HG02884 (cell line): ENCODE results near the gene SAP30BP.

ENCODE experiments used
- ATAC-seq: cut with Tn5 transposase; IDR thresholded peaks from one replicate; pipeline ENCODE4 v1.9.1; 2021; ENCODE audit warnings: mild to moderate bottlenecking, moderate library complexity; ENCODE audit not compliant: unreplicated experiment

SAP30BP gene

DNA sequence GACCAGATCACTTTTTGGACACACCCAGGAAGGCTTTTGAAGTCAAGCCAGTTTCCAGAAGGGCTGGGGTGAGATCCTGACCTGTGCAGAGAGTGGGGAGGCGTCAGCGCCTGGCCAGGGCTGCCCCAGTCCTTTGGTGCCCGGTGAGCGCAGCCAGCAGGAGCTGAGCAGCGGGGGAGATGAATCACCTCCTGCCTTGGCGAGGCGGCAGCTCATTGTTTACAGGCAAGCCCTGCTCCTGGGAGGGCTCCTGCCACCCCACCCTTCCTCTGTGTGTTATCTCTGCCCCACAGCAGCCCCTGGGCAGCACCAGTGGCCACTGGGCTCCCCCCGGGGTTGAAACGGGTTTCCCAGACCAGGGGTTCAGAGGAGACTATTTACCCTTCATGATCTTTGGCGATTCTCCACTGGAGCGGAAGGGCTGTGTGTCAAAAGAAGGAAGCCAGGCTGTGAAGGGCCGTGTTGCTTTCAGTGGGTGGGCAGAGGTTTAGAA is 40.0 kb downstream of the SAP30BP start:
- no peak for ATAC-seq

DNA sequence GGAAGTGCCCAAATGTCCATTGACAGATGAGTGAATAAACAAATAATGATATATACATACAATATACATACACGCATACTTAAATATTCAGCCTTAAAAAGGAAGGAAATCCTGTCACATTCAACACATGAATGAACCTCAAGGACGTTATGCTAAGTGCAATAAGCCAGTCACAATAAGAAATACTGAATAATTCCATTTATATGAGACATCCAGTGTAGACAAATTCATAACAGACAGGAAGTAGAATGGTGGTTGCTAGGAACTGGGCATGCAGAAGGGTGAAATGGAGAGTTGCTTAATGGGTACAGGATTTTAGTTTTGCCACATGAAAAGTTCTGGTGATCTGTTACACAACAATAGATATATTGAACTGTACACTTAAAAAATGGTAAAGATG is 45.3 kb downstream of the SAP30BP start:
- ATAC-seq: no peak

DNA sequence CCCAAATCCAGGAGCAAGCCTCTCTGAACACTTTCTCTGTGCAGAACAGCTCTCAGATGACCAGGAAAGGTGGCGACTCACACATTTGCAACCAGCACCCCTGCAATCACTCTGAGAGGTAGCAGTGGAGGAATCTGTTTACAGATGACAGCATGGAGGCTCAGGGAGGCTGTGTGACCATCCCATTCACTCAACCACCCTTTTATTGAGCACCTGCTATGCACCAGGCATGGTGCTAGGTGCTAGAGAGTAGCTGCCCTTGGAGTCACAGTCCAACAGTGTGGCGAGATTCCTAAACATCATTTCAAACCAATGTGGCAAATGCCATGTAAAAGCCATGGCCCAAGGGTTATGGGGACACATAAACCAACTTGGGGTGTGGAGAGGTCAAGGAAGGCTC is 52.6 kb downstream of the SAP30BP start:
- ATAC-seq: no peak

DNA sequence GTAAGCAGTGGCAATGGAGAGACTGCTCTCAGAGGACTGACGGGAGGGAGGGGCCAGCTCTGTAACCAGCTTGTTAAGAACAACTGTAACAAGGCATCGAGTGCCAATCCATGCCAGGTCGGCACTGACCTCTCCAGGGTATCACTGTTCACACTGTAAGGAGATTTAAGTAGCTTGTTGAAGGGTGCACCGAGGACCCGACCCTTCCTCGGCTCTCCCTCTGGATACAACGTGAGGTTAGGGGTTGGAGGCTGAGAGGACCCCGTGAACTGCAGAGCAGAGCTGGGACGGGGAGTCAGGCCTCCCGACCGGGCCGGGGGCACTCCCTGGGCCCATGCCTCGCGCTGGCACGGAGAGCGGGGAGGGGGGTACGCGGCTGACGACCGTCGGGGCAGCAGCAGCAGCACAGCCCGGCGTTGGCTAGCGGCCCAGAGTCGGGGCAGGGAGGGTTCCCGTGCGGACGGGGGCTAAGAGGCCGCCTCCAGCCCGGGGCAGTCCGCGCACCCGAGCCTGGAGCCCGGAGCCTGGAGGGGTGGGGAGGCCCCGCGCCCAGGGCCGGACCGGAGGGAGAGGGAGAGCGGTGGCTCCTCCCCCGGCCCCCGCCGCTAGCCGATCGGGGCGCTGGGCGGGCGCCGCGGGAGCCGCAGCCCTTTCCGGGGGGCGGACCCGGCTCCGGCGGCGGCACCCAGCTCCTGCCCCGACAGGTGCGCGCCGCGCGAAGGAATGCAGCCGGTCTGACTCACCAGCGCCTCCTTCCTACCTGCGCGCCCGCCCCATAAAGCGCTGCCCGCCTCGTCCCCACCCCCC is 53.7 kb downstream of the SAP30BP start, which contains the start of gene ITGB4:
Gene ITGB4 (plus strand): TSS at position 804 of the 807 bp plus-strand sequence. CDS start 3,245 bp downstream, outside the sequence.
- ATAC-seq: no peak

DNA sequence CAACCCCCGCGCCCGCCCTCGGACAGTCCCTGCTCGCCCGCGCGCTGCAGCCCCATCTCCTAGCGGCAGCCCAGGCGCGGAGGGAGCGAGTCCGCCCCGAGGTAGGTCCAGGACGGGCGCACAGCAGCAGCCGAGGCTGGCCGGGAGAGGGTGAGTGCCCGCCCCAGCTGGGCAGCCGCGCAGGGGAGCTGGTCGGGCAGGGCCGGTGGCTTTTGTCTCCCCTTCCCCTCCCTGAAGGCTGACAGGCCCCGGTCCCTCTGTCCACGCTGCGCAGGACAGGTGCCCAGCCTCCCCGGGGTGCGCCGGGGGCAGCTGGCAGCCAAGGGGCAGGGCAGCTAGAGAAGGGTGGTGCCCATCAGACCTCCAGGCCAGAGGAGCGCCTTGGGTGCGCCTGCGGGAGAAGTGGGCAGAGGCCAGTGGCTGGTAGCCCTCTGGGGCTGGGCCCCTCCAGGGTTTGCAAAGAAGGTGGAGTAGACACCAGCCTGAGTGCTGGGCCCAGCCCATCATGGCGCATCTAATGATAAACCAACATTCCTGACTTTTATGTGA is 54.4 kb downstream of the SAP30BP start:
- ATAC-seq: no peak

DNA sequence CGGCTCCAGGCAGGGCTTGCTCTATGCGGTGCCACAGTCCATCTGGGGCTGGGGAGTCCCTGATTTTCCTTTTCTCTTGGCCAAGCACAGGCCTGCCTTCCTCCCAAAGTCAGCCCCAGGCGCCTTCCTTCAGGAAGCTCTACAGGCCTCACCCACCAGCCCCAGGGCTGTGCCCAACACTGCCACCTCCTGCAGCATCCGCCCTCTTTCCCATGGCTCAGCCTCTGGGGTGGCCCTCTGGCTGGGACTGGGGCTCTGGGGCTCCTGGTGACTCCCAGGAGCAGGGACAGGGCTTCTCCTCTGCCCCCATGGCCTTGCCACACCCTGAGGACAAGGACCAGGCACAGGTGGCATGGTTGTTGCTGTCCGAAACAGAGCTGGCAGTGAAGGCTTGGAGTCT is 54.9 kb downstream of the SAP30BP start:
- no peak for ATAC-seq

DNA sequence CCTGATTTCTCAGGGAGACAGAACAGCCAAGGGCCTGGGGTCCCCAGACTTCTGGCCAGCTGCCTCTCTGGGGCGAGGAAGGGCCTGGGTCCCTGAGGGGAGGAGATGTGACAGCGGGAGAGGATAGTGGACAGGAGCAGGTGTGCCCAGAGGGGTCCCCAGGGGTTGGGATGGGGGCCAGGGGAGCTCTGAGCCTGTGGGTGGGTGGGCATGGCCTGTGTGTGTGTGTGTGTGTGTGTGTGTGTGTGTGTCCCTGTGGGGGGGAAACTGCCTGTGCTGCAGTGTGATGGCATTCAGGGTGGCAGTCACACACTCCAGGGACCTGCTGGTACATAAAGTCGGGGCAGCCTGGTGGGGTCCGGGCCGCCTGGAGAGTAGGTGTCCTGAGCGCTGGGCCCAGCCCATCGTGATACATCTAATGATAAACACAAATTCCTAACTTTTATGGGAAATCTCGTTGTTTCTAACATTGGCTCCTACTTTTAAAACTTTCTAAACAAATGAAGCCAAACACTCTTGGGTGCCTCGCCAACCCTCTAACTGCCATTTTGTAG is 55.5 kb downstream of the SAP30BP start:
- ATAC-seq: no peak

DNA sequence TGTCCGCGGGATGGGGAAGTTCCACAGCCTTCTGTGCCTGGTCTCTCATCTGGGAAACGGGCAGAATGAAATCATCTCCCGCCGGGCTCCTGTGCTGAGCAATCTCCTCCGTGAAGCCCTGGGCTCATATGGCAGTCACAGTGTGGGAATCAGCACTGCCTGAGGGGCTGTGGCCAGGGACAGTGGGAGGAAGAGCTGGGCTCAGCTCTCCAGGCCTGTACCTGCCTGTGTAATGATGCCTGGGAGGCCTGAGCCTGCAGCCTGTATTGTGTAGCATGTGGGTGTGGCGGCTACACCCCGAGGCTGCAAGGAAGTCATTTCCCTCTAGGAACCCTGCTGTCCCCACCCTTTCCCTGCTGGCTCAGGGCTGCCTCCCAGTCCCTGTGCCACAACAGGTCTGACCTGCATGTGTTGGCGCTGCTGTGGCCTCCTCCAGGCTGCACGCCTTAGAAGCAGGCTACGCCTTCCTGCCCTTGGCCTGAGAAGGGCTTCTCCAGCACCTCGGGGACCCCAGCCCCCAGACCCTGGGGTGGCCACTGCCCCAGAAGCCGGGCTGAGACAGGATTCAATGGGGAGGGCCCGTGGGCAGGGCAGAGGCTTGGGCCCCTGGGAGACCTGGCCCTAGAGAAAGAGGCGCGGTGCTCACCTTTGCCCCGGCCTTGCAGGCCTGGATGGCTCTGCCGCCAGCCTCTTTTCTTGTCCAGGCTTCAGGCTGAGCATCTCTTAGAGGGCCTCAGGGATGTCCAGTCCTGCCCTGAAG is 56.2 kb downstream of the SAP30BP start:
- ATAC-seq: no peak

DNA sequence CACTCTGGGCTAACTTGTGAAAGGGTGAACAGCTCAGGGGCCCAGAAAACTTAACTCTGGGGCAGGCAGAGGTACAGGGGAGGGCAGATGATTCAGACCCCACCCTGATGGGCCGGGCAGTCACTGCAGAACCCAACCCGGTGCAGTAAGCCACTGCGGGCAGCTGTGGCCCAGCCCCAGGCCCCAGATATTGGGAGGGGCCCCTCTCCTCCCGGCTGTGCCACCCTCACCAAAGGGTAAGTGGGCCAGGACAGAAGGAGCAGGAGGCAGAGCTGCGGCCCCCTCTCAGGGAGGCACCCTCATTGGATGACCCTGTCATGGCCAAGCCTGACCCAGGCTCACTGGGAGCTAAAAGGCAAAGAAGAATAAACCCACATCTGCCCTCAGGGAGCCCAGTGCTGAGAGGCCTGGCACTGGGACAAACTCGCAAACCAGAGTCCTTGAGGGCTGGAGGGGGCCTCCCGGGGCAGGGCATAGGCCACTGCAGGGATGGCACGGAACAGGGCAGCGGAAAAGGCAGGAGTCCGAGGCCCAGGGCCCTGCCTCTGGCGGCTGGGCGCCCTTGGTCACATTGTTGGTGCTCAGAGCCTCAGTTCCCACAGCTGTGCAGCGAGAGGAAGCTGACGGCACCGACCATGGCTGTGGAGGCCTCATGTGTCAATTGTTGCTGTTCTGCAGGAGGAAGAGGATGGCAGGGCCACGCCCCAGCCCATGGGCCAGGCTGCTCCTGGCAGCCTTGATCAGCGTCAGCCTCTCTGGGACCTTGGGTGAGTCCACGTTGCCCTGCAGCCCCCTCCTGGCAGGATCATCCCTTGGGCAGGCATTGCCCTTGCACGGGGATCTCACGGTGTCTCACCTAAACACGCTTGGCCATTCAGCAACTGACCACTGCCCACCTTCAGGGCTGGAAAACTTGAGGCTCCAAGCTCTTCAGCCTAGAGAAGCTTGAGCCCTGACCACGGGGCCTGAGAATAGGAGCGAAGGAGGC is 57.2 kb downstream of the SAP30BP start:
- no peak for ATAC-seq

DNA sequence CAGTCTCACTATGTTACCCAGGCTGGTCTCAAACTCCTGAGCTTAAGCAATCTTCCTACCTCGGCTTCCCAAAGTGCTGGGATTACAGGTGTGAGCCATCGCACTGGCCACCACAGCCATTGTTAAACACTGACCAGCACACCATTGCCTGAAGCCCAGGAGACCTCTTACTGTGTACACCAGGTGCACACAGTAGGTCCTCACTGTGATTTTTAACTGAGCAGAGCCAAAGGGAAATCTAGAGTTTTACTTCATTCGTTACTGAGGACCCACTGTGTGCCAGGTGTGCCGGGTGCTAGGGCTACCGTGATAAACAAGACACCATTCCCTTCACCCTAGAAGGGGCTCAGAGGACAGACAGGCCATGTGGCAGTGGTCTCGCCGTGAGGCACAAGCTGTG is 58.4 kb downstream of the SAP30BP start:
- no peak for ATAC-seq

DNA sequence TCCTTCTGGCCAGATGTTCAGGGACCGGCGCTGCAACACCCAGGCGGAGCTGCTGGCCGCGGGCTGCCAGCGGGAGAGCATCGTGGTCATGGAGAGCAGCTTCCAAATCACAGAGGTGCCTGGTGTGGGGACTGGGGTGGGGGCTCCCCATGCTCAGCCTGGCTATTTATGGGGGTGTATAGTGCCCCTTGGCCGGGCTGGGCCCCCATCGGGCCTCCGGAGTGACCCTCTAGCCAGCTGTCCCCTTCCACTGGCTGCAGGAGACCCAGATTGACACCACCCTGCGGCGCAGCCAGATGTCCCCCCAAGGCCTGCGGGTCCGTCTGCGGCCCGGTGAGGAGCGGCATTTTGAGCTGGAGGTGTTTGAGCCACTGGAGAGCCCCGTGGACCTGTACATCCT is 60.3 kb downstream of the SAP30BP start:
- ATAC-seq: no peak

DNA sequence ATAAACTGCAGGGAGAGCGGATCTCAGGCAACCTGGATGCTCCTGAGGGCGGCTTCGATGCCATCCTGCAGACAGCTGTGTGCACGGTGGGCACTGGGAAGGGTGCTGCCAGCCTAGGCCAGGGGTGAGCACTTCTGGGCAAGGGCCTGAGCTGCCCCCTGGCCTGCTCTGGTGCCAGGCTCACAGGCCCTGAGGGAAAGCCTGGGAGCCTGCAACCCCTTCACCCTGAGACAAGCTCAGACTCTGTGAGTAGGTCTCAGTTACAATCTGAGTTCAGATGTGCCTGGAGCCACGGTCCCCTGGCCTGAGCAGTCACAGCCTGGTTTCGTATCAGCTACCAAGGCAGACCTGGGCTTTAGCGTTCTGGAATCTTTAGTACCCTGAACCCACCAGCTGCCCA is 62.2 kb downstream of the SAP30BP start:
- ATAC-seq: no peak

DNA sequence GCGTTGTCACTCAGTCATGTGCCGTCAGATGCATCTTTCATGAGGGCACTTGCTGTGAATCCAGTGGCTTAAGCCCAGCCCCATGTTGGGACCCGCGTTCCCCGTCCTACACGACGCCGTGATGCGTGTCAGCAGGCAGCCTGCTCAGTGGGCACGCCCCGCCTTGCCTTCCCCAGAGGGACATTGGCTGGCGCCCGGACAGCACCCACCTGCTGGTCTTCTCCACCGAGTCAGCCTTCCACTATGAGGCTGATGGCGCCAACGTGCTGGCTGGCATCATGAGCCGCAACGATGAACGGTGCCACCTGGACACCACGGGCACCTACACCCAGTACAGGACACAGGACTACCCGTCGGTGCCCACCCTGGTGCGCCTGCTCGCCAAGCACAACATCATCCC is 62.9 kb downstream of the SAP30BP start:
- ATAC-seq: no peak

DNA sequence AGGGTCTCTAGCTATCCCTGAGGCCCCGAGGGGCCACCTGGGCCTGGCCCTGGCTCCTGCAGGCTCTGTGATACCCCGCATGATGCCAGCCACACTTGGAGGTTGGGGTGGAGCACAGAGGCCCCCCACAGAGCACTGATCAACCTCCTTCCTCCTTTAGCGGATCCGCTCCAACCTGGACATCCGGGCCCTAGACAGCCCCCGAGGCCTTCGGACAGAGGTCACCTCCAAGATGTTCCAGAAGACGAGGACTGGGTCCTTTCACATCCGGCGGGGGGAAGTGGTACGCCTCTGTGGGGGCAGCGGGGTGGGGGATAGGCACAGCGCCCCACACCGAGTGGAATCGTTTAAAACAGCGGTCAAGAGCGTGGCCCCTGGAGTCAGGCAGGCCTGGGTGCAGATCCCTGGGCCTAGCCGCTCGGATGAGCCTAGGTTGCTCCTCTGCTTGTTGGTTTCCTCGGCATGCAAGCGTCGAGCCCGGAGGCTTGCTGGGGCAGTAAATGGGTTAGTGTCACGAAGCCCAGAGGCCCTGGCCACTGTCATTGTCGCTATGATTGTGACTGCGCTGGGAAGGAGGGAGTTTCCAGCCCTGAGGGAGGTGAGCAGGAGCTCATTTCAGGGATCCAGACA is 64.1 kb downstream of the SAP30BP start:
- ATAC-seq: no peak

DNA sequence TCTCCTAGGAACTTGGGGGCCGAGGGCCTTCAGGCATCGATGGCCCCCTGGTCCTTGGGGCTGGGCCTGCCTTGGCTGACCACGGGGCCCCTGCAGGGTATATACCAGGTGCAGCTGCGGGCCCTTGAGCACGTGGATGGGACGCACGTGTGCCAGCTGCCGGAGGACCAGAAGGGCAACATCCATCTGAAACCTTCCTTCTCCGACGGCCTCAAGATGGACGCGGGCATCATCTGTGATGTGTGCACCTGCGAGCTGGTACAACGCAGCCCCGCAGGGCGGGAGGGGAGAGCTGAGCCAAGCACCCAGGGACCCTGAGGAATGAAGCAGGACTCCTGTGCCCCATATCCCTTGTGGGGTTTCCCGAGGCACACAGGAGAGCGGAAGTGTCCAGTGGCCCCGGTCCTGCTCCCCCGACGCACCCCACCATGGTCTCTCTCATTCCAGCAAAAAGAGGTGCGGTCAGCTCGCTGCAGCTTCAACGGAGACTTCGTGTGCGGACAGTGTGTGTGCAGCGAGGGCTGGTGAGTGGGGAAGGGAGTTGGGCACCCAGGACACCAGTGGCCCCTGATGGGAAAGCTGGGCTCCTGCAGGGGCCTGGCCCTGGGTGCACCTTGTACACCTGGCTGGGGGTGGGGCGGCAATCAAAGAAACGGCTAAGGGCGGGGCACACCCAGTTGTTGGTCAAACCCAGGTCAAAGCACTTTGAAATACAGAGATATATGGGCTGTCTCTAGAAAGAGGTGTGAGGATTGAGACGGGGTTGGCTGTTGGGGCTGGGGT is 64.8 kb downstream of the SAP30BP start:
- ATAC-seq: no peak

DNA sequence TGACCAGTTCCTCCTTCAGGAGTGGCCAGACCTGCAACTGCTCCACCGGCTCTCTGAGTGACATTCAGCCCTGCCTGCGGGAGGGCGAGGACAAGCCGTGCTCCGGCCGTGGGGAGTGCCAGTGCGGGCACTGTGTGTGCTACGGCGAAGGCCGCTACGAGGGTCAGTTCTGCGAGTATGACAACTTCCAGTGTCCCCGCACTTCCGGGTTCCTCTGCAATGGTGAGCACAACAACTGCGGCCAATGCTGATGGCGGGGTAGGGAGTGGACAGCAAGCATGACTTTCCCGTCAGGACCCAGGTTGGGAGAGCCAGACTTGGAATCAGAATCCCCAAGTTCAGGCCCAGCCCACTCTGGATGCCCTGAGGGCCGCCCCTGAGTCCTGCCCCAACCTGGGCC is 66.3 kb downstream of the SAP30BP start:
- no peak for ATAC-seq

DNA sequence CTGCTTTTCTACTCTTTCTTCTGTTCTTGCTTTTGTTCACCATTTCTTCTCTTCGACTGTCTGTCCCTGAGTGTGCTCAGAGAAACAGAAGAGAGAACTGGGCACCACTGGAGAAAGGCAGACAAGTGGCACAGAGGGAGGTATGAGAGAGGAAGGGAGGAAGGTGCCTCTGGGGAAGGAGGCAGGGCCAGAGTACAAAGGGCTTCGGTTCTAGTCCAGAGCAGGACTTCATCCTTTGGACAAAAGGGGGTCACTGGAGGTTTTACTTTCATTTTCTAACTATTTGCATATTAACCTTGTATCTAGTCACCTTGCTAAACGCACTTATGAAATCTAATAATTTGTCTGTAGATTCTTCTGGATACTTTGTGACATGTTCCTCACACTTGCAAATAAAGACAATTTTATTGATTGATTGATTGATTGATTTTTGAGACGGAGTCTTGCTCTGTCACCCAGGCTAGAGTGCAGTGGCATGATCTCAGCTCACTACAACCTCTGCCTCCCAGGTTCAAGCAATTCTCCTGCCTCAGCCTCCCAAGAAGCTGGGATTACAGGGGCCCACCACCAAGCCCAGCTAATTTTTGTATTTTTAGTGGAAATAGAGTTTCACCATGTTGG is 67.6 kb downstream of the SAP30BP start:
- ATAC-seq: no peak

DNA sequence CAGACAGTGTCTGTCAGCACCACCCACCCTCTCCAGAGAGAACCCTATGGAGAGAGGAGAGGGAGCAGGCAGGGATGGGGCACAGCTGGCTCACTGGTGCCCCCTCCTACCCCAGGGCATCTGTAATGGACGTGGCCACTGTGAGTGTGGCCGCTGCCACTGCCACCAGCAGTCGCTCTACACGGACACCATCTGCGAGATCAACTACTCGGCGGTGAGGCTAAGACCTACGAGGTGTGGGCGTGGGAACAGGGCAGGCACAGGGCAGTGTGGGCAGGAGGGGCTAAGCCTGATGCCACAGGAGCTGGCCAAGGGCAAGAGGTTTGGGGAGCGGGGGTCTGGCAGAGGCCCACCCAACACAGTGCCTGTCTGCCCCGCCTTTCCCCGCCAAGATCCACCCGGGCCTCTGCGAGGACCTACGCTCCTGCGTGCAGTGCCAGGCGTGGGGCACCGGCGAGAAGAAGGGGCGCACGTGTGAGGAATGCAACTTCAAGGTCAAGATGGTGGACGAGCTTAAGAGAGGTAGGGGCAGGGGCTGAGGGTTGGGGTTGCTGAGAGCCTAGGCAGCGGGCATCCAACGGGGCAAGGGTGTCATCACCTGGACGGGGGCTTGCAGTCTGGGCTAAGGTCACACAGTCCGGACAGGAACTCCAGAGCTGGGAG is 69.2 kb downstream of the SAP30BP start:
- no peak for ATAC-seq
